HG03442 (cell line): ENCODE results near the gene PCAT6.
"Not testable (repeated sequence)": the region's sequence is repeated elsewhere in the genome, so short reads cannot be mapped to it uniquely, and the experiment has no call there.

Experiments used
- ATAC-seq: cut with Tn5 transposase; IDR thresholded peaks from one replicate; pipeline ENCODE4 v1.9.1; 2021; ENCODE audit warnings: mild to moderate bottlenecking, moderate library complexity; ENCODE audit not compliant: unreplicated experiment

The PCAT6 gene

DNA sequence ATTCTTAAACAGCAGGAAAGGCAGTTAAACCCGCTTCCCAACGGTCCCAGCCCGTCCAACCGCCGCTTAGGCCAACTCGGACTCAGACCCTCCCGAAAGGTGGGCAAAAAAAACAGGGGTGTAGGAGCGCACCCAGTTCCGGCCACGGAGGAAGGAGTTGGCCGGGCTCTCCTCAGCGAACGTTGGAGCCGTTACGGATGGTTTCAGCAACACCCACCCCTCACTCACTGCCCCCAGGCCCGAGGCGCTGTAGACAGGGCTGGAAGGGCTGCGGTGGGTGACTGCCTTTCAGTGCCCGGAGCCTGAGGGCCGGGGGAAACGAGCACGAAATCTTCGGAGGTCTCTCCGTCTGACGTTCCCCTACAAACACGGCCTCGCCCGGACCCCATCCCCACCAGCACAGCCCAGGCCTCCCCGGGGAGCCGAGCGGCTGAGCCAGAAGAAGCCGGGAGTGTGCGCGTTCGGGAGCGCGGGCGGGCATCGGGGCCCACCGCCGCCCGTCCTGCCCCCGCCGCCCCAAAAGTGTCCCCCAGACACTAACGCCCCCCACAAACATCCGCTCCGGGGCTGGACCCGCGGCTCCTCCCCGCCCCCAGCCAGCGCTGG is 3.8 kb upstream of the PCAT6 start:
- ATAC-seq = no peak

DNA sequence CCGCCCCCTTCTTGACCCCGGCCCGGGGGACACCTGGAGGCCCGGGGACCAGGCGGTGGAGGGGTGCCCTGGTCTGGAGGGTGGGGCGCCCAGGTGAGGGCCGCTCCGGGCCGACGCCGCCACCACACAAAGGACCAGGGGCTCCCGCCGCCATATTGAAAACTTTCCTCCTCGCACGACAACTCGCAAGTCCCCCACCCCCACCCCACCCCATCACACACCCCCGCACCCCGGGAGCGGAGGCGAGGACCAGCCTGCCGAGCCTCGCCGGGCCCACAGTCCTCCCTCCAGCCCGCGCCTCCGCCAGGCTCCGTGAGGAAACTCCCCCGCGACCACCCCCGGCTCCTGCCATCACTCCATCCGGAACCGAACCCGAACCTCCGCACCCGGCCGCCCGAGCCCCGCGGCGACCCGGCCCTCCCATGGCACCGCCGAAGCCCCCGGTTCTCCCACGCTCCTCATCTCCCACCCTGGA is 3.3 kb upstream of the PCAT6 start:
- no peak for ATAC-seq

DNA sequence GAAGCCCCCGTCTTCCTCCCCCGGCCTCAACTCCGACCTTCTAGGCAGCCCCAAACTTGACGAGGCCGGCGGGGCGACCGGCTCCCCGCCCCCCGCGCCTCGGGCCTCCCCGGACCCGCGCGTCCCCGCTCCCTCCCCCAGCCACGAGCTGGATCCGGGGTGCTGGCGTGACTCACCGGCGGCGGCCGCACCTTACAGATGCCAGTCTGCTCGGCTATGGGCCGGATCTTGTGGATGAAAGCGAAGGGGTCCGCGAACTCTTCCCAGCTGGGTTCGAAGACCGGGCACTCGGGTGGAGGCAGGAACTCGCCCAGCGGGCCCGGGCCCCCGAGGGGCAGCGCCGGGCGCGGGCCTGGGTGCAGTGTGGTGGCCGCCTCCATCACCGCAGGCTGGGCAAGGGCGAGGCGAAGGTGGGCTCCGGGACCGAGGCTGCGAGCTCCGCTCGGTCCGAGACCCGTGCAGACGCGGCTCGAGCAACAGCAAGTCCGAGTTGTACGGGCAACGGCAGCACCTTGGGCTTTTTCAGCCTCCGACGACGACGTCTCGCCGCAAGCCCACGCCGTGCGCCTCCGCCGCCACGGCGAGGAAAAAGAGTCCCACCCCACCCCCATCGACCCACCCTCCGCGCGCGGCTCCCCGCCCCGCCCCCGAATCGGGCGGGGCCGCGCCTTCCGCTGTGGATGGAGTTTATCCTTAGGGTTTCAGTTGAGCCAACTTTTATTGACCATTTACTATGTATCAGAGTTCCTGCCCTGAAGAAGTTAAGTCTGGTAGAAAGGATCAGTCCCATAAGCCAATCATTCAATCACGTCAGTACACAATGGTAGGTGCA is 2.6 kb upstream of the PCAT6 start, which contains the start of gene KDM5B:
Gene KDM5B (minus strand): TSS at position 496 of the 832 bp plus-strand sequence. CDS start 116 bp downstream, at position 380.
- no peak for ATAC-seq

DNA sequence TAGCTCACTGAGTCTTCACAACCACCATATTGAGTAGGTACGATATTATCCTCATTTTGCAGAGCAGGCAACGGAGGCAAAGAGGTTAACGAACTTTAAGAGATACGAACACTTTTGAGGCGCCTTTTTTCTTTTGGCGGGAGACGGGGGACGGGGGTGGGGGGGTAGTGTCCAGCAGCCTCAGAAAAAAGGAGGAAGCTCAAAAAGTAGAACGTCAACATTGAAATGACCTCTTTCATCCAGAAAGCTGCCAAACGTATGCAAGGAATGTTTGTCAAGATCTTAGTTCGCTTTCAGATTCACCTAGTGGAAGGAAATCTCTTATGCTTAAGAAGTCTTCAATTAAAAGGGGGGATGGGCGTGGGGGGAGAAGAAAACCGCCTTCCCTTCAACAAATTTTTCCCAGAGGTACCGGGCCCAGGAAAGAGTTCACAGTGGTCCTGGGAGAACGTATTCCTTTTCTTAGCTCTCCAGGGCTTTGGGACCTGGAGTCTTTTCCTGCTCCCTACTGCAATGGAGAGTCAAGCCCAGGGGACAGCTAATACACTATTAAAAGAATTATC is 1.1 kb upstream of the PCAT6 start:
- no peak for ATAC-seq

DNA sequence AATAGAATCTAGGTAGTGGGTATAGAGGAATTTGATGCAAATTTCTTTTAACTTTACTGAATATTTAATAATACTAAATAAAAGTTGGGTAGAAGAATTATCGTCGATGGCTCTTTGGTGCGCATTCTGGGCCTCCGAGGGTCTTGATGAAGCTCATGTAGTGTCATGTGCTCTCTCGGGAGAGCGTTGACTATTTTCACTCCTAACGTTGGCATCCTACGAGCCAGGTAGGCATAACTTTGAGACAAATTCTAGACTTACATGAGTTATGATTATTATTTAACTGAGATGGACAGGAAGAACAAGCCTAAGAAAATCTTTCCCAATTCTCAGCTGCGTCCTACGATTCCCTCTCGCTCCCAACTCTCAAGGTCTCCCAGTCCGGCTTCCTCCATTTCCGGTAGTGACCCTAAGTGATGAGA is 550 bp upstream of the PCAT6 start:
- ATAC-seq = no peak

DNA sequence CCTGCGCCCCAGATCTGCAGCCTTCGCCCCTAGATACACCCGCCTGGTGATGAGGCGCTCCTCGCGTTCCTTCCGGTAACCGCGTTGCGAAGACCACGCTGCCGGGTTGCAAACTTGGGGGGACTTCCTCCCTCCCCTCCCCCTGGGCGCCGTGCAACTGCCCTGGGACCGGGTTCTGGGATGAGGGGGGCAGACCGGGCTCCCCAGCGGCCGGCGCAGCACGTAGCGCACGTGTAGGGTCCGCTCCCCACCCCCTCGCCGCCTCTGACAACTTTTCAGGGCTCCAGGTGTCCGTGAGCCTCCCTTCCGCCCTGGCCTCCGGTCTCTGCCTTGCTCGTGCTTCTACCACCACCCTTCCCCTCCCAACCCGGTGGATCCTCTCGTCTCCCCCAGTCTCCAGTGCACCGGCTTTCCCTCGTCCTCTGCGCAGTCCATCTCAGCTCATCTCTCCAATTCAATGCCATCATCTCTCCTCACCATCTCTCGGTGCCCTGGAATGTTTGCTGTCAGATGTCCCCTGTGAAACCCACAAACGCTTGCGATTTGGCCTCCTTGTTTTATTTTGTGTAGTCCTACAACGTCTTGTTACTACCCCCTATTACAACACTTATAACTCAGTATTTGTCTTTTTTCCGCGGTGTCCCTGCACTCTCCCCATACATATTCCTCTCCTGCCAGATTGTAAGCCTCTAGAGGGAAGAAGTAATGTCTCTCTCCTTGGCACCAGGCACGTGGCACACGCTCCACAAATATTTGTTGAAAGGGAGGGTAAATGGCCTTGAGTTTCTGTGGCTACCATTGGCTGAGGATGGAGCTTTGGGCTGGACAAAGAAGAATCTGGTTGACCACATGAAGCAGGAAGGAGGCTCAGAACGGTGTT is 782 bp downstream of the PCAT6 start:
- no peak for ATAC-seq

DNA sequence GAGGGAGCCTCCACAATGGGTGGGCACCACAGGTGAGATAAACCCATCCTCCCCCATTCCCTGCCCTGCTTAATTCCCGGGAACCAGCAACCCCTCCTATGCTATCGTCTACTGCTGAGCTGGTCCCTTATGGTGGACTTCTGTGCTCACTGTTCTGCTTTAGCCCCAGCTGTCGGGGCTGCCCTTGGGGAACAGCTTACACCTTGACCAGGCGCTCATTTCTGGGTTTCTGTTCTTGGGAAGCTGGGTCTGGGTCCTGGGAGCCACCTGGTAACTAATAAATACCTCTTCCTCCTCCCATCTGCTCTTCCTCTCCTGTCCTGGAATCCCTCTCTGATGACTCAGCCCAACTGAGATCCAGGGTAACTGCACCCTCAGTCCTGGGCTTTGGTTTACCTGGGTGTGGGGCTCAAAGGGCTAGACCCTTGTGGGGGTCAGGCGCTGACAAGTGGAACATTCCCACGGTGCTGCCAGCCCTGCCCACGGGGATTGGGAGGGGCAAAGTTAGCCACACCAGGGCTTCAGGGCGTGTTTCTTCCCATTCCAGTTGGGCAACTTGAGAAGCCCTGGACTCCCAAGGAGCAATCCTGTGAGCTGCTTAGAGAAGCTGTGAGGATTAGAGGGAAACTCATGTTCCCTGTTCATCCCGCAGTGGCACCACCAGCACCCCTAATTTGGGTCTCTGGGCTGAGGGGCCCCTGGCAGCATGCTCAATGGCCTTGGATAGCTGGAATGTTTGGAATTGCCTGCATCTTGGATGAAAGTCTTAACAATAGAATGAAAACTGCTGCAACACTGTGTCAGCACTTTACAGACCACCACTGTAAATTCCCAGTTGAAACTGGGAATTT is 1.6 kb downstream of the PCAT6 start:
- no peak for ATAC-seq

DNA sequence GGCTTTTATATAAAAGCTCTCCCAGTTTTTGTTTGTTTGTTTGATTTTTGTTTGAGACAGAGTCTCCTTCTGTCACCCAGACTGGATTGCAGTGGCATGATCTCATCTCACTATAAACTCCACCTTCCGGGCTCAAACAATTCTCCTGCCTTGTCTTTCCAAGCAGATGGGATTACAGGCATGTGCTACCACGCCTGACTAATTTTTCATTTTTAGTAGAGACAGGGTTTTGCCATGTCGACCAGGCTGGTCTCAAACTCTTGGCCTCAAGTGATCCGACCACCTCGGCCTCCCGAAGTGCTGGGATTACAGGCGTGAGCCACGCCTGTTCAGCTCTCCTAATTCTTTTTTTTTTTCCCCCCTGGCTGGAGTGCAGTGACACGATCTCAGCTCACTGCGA is 4.4 kb downstream of the PCAT6 start:
- no peak for ATAC-seq

DNA sequence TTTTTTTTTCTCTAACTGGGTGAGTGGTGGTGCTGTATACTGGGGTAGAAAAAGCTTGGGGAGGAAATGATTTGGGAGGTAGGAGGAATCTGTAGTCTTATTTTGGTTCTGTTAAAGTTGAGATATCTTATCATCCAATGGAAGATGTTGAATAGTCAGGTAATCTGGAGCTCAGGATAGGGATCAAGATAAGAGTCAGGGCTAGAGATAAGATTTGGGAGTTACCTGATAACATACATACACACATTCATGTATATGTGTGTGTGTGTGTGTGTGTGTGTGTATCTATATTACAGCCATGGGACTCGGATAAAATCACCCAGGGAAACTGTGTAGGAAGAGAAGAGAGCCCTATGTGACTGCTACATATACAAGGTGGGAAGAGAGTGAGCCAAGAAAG is 8.1 kb downstream of the PCAT6 start:
- no peak for ATAC-seq

DNA sequence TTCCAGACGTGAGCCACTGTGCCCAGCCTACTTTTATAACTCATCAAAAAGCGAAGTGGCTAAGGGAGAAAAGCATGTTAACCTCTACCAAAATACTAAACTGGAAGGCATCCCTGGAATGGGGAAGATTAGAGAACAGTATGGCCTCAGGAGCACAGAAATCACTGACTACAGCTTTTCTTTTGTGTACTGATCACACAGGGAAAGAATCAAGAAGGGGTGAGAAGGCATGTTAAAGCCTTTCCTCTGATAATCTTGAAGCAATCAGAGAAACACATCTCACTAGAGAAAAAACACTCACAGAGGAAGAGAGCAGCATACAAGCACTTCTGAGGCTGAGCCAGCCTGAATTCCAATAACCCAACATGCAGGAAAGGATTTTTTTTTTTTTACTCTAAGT is 10.7 kb downstream of the PCAT6 start:
- no peak for ATAC-seq

DNA sequence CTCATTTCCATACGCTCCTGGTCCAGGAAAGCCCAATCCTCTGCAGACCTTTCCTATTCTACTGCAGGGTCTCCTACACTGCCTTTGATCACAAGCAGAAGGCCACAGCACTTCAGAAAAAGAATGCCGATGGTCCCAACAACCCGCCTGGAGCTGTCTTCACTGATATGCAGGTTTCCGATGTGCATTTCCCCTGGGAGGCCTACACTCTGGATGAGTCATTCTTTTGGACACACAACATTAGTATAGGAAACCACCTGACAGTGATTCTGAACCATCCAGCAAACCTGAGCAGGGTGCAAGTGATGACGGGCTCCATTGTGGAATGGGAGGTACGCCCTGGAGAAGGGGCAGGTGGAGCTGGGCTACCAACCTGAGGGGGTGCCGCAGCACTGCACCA is 15.0 kb downstream of the PCAT6 start:
- ATAC-seq = no peak

DNA sequence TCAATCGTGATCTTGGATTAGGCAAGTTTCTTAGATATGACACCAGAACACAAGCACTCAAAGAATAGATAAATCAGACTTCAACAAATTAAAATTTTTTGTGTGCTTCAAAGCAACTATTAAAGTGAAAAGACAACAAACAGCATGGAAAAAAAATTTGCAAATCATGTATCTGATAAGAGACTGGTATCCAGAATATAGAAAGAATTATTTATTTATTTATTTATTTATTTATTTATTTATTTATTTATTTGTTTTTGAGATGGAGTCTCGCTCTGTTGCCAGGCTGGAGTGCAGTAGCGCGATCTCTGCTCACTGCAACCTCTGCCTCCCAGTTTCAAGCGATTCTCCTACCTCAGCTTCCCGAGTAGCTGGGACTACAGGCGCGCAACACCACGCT is 18.5 kb downstream of the PCAT6 start:
- ATAC-seq = not testable (repeated sequence)

DNA sequence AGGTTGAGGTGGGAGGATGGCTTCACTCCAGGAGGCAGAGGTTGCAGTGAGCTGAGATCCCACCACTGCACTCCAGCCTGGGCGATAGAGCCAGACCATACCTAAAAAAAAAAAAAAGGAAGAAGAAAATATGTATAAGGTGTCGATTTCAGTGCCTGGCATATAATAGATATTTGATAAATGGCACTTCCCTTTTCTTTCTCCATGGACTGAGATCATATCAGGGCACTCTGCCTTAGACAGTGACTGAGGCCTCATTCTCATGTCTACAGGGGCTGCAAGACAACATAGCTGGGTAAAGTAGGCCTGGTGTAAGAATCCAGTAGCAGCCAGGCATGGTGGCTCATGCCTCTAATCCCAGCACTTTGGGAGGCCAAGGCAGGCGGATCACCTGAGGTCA is 21.2 kb downstream of the PCAT6 start:
- ATAC-seq = no peak

DNA sequence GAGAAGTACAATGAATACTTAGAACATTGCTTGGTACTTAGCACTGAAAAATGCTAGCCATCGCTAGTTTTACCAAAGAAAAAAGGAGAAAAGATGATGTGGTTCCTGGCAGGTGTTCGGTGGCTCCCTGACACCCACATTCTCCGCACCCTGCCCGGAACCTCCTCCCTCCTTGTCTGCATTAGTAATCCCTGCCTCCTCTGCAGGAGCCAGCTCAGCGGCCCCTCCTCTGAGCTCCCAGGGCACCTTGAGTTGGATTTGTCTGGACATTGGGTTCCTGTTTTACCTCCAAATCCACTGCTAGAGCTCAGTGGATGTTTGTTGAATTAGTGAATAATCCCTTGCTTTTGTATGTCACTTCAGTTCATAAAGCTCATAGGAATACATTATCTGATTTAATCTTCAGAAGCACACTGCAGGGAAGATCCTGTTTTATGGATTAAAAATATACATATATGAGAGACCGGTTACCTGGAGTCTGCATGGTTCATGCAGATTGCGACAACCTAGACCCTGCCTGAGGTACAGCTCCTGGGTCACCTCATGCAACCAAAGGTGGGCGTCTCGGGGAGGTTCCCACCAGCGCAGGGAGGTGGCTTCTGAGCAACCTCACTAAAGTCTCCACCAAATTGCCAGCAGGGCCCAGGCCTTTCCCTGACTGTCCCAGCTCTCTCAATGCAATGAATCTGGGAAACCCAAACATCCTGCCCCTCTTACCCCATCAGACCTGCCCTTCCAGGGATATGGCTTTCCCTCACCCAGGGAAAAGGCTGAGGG is 24.2 kb downstream of the PCAT6 start:
- ATAC-seq = no peak

DNA sequence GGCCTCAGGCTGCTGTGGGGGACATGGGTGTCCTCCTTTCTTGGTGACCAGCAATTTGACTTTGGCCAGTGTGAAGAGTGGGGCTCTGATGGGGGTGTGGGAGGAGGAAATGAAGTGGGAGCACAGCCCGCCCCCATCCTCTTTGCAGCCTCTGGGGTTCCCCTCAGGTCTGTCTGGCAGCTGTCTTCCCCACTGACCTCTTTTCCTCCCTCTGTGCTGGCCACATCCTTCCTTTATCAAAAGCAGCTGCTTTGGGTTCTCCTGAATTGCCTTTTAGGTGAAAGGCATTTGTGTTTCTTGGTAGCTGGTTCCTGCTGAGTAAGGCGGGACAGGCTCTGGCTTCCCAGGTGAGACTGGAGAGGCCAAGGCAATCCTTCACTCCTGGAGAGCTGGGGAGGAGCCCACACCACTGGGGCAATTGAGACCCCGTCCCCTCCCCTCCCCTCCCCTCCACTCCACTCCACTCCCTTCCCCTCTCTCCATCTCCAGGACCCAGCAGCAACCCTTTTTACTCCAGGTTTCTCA is 24.9 kb downstream of the PCAT6 start:
- ATAC-seq = no peak

DNA sequence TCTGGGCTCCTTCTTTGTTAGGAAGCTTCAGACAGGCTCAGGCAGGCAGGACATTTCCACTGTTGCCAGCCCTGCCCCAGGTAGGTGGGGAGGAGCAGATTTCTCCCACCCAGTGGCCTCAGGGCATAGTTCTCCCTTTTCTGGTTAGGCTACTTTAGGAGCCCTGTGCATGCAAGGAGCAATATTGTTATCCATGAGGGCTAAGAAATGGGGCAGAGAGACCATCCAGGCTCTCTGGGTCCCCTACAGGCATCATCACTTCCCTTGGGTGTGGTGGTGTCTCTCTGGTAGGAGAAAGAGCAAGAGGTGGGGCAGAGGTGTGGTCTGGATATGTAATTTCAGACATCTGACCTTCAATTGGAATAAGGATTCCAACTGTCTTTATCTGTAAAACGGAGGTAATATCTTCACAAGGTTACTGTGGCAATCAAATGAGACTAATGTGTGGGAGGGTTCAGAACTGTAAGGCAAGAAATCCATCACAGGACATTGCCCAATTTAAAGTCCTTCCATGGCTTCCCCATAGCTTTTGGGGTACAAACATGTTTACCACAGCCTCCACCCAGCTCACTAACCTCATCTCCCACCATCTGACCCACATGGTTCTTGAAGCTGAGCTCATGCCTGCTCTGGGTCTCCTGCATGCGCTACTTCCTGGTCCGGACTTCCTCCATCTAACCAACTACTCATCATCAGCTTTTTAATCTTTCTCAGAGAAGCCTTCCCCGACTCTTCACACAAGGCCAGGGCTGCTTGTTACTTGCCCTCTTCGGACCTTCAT is 26.1 kb downstream of the PCAT6 start:
- ATAC-seq = no peak

DNA sequence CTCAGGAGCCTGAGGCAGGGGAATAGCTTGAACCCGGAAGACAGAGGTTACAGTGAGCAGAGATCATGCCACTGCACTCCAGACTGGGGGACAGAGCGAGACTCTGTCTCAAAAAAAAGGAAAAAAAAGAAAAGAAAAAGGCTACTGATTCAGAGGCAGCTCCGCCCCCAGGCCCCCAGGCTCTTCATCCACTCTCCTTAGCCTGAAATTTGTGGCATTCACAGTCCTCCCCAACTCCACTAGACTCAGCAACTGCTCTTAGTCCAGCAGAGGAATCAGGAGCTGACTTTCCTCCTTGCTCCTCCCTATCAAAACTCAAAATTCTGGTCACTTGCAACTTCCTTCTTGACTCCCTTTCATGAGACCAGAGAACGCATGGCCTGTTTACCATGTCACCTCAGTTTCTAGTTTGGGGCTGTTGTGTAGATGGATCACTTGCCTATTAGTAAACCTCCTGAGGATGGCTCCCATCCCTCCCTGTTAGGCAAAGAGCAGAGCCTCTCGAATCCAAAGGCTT is 27.1 kb downstream of the PCAT6 start:
- no peak for ATAC-seq

DNA sequence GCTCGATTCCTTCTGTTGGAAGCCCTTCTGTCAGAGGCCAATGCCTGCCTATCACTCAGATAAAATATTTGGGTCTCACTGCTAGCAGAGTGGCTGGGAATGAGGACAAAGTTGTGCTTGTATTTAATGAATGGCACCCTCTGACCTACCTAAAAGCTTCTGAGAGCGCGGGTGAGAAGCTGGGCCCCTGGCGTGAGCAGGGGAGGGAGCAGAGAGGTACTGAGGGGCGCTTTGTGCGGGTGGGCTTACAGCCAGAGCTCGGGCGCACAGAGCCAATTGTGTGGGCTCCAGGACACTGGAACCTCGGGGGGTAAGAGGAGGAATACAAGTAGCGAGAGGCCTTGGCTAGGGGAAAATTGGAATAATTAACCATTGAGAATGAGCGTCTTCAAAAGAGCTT is 32.3 kb downstream of the PCAT6 start:
- ATAC-seq = no peak
